ENCODE results near the gene SRRT.

SRRT gene, protein sequence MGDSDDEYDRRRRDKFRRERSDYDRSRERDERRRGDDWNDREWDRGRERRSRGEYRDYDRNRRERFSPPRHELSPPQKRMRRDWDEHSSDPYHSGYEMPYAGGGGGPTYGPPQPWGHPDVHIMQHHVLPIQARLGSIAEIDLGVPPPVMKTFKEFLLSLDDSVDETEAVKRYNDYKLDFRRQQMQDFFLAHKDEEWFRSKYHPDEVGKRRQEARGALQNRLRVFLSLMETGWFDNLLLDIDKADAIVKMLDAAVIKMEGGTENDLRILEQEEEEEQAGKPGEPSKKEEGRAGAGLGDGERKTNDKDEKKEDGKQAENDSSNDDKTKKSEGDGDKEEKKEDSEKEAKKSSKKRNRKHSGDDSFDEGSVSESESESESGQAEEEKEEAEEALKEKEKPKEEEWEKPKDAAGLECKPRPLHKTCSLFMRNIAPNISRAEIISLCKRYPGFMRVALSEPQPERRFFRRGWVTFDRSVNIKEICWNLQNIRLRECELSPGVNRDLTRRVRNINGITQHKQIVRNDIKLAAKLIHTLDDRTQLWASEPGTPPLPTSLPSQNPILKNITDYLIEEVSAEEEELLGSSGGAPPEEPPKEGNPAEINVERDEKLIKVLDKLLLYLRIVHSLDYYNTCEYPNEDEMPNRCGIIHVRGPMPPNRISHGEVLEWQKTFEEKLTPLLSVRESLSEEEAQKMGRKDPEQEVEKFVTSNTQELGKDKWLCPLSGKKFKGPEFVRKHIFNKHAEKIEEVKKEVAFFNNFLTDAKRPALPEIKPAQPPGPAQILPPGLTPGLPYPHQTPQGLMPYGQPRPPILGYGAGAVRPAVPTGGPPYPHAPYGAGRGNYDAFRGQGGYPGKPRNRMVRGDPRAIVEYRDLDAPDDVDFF
- total RNA-seq = 169 to 184 (median 175) reads per million in 4 donors

DNA sequence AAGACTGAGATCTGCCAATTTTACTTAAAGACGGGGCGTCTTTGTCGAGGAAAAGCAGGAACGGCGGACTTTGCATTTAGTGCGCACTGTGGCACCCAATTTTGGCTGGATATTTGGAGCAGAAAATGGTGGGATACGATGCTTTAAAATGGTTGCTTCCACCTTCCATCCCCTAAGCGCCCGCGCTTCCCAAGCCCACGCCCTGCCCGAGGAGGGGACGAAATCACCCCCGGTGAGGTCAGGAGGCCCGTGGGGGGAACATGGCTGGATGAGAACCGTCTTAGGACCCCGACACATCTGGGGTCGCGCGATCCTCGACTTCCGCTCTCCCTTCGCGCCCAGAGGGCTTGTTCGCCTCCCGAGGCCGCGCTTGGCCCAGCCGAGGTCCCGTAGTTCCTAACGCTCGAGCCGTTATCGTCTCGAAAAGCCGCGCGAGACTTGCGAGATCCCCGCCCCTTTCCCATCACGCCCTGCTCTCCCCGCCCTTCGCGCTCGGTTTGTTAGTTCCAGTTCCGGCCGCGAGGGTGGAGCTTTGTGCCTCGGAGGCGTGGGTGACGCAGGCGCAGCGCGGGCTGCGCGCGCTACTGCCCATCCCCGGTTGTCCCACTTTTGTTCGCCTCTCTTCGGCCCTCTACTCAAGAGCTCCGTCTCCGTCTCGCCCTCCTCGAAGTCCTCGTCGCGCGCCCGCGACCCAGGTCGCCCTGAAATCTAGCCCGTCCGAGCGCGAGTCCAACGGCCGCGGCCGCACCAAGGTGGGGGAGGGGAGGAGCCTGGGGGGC lies at the start of gene SRRT:
SRRT (plus strand) TSS at position 527 of the 779 bp plus-strand sequence. CDS start 488 bp downstream, outside the sequence.
- peak; percentile 95 to 98 (median 96) for DNase-seq

DNA sequence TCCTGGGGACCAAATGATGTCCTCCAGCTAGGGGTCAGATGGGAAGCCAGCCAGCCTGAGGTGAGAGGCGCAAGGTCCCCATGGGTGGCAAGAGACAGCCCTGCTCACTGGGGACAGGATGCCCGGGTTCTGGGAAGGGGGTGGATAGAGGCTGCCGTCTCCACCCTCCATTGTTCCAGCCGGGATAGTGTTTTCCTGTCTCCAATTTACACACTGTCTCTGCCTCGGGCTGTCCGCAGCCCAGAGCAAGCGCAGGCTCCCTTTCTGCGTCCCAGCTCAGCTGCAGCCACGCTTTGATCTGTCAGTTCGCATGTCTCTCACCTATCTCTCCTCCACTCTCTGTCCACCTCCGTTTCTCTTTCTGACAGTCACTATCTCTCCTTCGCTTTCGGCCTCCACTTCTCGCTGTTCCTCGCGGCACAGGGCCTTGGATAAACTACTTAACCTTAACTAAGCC lies 49.7 kb upstream of the SRRT start:
- no peak for DNase-seq

DNA sequence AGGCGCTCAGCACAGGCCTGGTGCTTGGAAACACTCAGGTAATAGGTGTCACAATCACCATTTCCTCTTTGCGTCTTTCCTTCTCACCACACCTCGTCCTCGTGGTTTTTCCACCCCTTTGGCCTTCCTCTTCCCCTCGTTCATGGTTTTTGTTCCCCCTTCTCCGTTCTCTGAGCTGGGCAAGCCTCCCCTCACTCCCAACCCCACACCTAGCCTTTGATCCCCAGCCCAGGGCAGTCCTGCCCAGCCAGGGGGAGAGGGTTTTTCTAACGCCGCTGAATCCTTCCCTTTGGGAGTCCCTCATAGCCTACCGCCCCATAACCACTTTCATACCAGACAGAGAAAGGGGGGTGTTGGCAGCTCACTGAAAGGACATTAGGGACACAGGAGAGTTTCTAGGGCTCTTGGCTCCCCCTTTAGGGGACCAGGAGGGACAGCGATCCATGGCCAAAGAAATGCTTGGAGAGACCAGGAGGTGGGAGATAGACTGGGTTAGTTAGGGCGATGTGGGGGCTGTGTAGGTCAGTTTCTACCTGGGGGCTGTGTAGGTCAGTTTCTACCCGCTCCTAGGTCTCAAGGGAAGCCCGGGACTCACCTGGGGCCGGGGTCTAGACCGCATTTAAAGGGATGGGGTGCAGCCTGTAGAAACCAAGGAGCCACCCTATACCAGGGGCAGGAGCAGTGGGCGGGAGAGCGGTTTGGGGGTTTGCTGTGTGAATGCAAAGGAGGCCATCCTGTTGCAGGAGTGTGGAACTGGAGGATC lies 49.0 kb upstream of the SRRT start:
- no peak for DNase-seq

DNA sequence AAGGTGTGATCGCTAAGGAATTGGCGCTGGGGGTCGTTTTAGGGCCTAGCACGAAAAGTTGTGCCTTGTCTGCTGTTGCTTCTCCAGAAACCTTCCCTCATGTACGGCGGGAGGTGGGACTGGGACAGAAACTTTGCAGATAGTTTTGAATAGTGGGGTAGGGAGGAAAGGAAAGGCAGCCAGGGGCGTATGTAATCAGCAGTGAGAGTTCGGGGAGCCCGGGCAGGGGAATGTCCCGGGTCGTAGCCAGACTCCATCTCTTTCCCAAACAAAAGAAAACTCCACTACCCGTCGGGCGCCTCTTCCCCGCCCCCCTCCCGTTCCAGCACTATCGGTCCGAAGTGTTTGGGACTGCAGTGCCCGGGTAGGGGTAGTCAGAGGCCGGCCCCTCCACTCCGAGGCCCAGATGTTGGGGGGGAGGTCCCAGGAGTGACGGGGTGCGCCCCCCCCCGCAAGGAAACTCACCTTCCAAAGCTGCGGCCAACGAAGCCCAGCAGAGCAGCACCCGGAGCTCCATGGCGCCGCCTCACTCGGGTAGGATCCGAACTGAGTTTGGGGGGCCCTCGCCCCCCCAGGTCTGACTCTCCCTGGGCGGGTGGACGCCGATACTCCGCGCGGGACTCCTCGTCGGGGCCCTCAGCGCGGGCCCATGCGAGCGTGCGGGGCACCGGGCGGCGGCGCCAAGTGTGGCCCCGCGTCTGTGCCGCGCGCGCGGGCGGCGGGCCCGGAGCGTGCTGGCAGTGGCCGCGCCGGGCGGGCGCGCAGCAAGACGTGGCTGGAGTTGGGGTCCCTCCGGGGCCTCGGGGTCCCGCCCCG lies 48.2 kb upstream of the SRRT start:
- no peak for DNase-seq

DNA sequence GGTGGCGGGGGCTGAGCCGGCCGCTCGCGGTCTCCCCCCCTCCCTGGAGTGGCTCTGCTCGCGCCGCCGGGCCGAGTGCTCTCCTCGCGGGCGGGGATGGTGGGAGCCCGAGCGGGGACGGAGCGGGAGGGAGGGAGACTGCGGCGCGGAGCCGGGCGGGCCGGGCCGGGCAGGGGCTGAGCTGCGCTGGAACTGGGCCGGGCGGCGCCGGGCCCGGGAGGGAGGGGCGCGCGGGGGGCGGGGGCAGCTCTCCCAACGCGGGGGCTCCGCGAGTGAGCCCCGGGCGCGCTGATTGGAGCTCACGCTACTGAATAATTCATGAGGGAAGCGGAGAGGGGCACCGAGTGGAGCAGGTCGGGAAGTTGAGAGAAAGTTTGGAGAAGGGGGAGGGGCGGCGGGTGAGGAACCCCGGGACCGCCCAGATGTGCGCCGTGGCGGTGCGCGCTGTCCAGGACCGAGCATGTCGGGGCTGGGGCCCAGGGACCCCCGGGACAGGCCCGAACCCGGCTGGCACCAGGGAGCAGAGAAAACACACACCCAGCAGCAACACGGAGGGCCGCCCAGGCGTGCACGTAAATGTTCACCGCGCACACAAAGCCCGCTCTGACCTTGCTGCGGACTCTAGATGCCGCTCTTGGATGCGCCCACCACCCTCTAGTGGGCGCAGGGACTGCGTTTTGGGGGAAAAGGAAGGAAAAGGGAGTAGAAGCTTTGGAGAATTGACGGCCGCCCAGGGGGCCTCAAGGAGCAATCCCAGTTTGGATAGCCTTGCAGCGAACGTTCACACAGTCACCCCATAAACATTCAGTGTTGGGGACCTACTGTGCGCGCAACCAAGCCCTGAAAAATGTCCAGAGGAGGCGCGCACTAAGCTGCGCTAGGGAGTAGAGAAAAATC lies 47.3 kb upstream of the SRRT start, which contains the start of gene EPHB4:
EPHB4 (minus strand) TSS at position 194 of the 897 bp plus-strand sequence. CDS start 493 bp downstream, outside the sequence.
- no peak for DNase-seq

DNA sequence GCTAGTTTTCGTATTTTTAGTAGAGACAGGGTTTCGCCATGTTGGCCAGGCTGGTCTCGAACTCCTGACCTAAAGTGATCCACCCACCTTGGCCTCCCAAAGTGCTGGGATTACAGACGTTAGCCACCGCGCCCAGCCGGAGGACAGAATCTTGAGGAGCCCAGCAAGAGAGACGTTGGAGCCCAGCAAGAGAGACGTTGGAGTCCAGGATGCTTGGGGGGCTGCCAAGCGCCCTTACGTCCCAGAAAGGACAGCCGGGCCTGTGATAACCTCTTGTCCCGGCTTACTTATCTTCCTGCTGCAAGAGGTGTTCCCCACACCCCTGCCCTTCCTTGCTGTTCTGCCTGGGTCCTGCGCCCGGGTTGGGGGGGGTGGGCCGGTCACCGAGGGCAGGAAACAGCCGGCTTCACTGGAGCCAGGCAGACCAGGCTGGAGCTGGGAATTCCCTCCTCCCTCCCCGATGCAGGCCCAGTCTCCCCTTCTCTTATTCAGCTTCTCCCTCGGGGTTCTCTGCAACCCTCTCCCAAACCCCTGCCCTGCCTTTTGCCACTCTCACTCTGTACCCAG lies 45.7 kb upstream of the SRRT start:
- DNase-seq = no peak

DNA sequence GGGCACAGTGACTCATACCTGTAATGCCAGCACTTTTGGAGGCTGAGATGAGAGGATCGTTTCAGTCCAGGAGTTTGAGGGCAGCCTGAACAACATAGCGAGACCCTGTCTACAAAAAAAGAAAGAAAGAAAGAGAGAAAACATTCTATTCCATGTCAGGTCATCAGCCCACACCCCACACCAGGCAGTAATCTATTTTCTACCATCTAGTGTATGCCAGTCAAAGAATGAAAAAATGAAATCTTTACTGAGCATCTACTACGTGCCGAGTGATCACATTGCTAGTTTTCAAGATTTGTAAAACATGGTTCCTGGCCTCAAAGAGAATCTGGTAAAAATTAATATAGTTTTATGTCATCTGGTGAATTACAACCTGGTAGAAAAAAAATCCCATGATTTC lies 44.5 kb upstream of the SRRT start:
- DNase-seq = no peak

DNA sequence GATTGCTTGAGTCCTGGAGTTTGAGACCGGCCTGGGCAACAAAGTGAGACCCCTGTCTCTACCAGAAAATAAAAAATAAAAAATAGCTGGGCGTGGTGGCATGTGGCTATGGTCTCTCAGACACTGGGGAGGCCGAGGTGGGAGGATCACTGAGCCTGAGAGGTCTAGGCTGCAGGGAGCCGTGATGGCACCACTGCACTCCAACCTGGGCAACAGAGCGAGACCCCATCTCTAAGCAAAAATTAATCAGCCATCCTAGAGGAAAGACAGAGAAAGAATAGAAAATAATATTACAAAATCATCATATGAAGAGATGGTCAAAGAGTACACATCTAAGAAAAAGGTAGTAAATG lies 42.6 kb upstream of the SRRT start:
- no peak for DNase-seq

DNA sequence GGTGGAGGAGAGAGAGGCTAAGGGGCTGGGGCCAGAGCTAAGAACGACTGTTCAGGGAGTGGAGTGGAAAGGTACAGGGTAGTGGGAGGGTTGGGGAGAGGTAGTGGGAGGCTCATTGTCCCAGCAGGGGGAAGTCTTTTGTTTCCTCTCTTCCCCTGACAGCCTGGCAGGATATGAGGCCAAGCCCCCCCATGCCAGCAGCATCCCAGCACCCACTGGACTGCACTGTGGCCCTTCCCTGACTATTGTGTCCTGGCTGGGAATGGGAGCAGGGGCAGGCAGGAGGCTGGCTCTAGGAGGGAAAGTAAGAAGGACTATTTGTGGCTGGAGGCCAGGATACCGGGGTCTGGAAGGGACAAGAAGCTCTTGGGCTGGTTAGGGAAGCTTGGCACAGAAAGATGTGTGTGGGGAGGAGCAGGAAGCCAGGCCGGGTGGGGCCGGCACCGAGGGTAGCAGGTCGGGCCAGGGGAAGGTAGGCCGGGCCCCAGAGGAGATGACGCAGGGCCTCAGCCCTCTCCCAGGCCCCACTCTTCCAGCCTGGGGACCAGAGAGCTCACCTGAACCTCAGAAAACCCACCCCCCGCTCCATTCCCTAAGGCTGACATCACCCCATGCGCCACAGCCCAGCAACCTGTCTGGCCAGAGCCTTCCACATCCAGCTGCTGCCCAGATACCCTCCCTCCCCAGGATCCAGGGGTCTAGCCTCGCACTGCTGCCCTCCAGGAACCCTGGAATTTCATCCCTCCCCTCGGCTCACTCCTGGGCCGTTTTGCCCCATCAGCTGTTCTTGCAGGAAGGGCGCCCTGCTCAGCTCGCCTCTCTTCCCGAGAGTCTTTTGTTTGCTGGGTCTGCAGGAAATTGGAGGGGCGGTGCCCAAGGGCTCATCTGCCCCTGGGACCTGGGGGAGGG lies 38.7 kb upstream of the SRRT start:
- DNase-seq = no peak

DNA sequence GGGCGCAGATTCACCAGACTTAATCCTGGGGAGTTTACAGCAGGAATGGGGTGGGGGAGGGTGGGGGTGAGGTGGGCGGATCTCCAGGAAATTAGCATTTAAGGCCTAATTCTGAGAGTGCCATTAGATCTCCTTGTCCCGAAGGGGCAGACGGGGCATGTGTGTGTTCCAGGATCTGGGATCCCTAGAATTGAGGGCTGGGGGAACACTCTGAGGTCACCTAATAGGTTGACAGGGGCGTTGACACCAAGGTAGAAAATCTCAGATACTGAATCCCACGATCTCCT lies 38.1 kb upstream of the SRRT start:
- no peak for DNase-seq

DNA sequence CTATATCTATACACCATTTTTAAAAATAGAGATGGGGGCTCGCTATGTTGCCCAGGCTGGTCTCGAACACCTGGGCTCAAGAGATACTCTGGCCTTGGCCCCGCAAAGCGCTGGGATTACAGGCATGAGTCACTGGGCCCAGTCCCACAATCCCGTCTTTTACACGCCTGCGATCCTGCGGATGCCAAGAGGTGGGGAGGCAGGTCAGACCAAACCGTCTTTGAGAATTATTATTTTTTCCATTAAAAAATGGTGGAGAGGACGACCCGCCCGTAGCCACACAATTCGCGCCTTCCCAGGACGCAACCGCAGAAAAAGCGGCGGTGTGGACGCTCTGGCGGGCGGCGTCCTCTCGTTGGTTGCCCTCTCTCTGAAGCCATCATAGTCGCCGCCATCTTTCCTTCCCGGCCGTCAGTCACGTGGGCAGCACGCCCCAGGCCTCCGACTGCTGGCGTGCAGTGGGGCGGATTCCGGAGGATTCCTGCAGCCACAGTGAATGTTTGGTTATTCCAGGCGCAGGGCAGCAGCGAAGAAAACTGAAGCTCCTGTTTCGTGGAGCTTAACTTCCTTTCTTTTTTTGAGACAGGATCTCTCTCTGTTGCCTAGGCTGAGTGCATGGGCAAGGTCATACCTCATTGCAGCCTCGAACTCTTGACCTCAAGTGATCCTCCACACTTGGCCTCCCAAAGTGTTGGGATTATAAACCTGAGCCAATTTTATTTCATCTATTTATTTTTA lies 37.6 kb upstream of the SRRT start:
- DNase-seq = peak; percentile 41 to 86 (median 49)

DNA sequence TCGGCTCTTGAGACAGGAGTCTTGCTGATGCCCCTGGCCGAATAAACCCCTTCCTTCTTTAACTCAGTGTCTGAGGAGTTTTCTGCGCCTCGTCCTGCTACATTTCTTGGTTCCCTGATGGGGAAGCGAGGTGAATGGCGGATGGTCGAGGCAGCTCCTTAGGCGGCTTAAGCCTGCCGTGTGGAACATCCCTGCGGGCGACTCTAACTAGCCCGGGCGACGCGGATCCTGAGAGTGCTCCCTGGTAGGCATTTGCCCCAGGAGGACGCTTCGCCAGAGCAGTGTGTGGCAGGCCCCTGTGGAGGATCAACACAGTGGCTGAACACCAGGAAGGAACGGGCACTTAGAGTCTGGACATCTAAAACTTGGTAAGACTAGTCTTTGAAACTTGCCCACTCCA lies 35.5 kb upstream of the SRRT start:
- DNase-seq = no peak

DNA sequence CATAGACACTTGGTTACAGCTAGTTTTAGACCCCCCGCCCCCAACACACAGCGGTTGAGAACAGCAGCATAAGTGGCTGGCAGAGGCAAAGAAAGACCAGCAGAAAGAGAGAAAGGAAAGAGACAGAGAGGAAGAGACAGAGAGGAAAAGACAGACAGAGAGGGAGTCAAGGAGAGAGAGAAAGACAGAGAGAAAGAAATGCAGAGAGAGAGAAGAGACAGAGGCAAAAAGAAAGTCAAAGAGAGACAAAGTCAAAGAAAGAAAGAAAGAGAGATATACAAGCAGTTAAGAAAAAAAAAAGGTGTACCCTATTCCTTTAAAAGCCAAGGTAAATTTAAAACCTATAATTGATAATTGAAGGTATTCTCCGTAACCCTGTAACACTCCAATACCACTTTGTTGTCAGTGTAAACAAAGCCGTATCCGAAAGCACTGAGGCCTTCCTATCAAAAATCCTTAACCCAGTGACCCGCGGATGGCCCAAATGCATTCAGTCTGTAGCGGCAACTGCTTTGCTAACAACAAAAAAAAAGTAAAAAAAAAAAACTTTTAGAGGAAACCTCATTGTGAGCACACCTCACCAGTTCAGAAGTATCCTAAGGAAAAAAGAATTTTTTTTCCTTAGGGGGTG lies 34.3 kb upstream of the SRRT start:
- DNase-seq = no peak

DNA sequence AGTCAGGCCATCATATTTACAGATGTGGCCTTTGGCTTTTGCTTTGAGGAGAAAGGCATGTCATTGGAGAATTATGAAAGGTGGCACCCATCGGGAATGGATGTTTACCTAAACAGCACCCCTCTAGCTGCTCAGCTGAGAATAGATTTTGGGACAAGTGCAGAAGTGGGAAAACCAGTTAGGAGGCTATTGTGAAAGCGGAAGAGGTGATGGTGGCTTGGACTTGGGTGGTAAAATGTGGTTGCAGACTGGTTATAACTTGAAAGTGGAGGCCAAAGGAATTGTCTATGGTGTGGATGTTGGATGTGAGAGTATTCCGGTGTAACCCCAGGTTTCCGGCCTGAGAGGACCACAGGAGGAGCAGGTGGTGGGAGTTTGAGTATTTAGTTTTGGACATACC lies 27.5 kb upstream of the SRRT start:
- no peak for DNase-seq

DNA sequence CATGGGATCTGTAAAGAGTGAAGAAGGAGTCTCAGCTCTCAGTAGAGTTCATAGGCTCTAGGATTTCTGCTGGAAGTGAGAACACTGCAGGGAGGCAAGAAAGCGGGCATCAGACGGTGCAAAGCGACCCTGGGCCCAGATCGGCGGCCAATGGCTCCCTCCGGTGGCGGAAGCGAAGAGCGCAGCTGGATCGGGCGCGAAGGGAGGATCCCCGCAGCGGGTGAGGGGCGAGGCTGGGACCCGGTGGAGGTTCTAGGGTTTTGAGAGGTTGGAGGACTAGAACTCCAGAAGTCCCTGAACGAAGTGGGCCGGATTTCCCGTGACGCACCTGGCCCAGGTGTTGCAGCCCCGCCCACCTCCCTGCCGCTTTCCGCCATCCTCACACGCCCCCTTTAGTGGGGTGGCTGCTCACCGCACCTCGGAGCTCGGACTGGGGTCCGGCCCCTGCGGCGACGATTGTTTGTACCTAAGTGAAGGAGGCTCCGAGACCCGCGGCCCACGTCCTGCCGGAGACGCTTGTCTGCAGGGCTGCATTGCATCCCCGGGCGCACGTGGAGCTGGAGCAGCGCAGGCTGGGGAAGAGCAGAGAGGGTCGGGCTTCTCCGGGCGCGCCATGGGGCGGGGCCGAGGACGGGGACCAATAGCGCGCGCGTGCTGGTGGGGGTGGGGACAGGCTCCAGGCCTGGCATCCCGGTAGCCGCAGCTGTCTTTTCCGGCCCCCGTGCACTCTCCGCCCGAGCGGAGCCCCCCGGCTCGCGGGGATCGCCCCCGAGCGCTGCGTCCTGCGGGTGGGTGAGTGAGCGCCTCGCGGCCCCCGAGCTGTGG lies 22.6 kb upstream of the SRRT start, which contains the start of gene SLC12A9:
SLC12A9 (plus strand) TSS at position 666 of the 825 bp plus-strand sequence. CDS start 1,485 bp downstream, outside the sequence.
- peak; percentile 69 to 88 (median 77) for DNase-seq

DNA sequence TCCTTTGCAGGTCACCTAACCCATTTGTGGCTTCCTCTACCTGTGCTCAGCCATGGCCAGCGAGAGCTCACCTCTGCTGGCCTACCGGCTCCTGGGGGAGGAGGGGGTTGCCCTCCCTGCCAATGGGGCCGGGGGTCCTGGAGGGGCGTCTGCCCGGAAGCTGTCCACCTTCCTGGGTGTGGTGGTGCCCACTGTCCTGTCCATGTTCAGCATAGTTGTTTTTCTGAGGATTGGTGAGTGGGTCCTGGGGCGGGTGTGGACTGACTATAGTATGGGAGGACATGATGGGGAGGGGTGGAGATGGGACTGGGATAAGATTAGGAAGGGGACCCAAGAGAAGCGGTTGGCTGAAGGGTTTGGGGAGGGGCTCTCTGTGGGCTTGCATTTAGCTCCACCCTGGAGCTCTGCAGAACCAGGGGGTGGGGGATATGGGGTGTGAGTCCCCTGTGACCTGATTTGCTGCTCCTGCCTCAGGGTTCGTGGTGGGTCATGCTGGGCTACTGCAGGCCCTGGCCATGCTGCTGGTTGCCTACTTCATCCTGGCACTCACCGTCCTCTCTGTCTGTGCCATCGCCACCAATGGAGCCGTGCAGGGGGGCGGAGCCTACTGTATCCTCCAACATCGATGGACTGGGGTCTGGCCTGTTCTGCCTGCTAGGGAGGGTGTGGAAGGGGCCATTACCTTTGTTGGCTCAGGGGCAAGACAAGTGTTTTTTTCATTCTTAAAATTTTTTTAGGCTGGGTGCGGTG lies 20.6 kb upstream of the SRRT start:
- DNase-seq = no peak

Data from T-helper 1 cell (primary cell).